Activated CD4-positive, CD25-positive, alpha-beta regulatory T cell treated with anti-CD3 and anti-CD28 coated beads, Interleukin-2, amount 50 U/mL, for 72 hours (primary cell): ENCODE data around the gene OTOP3.
"Not testable (repeated sequence)": the region's sequence is repeated elsewhere in the genome, so short reads cannot be mapped to it uniquely, and the experiment has no call there.

Experiments
- DNase-seq: peaks from one replicate; pipeline ENCODE4 v3.0.0; 2021

OTOP3 gene

GRCh38 chr17:74935585-74936469 is at the start of gene OTOP3:
Gene OTOP3, plus strand, starts transcription at chr17:74935898. Its CDS starts 24 bp downstream, at chr17:74935922.
- DNase-seq = no peak

- no peak for DNase-seq
Measured at GRCh38 chr17:74888469-74888868, 47.2 kb upstream of the OTOP3 start.

- no peak for DNase-seq
Measured at GRCh38 chr17:74890554-74890953, 45.1 kb upstream of the OTOP3 start.

- no peak for DNase-seq
Measured at GRCh38 chr17:74892013-74892841, 43.5 kb upstream of the OTOP3 start.

GRCh38 chr17:74892974-74893911 is 42.5 kb upstream of the OTOP3 start, which contains the start of gene FADS6:
Gene FADS6, minus strand, starts transcription at chr17:74893633. Its CDS starts 38 bp downstream, at chr17:74893595.
- DNase-seq = no peak

GRCh38 chr17:74893936-74894671 is 41.6 kb upstream of the OTOP3 start:
- DNase-seq = no peak

- DNase-seq = no peak
Measured at GRCh38 chr17:74898376-74898946, 37.2 kb upstream of the OTOP3 start.

GRCh38 chr17:74900208-74900607 is 35.5 kb upstream of the OTOP3 start:
- DNase-seq = no peak

GRCh38 chr17:74901353-74902135 is 34.2 kb upstream of the OTOP3 start:
- no peak for DNase-seq

- no peak for DNase-seq
Measured at GRCh38 chr17:74903034-74903433, 32.7 kb upstream of the OTOP3 start.

- DNase-seq = no peak
Measured at GRCh38 chr17:74903671-74904070, 32.0 kb upstream of the OTOP3 start.

- no peak for DNase-seq
Measured at GRCh38 chr17:74904687-74905409, 30.9 kb upstream of the OTOP3 start.

GRCh38 chr17:74906214-74906793 is 29.4 kb upstream of the OTOP3 start:
- not testable (repeated sequence) for DNase-seq

- DNase-seq = no peak
Measured at GRCh38 chr17:74907012-74907411, 28.7 kb upstream of the OTOP3 start.

- DNase-seq = not testable (repeated sequence)
Measured at GRCh38 chr17:74909097-74909496, 26.6 kb upstream of the OTOP3 start.

GRCh38 chr17:74911423-74911822 is 24.3 kb upstream of the OTOP3 start:
- not testable (repeated sequence) for DNase-seq

GRCh38 chr17:74916136-74916850 is 19.4 kb upstream of the OTOP3 start:
- DNase-seq = no peak

GRCh38 chr17:74916851-74917199 is 18.9 kb upstream of the OTOP3 start:
- no peak for DNase-seq

- no peak for DNase-seq
Measured at GRCh38 chr17:74917430-74917829, 18.3 kb upstream of the OTOP3 start.
